Duodenal mucosa (tissue), 2 donors: ENCODE measurements around the gene MYOC.
"Not testable (repeated sequence)": the region's sequence is repeated elsewhere in the genome, so short reads cannot be mapped to it uniquely, and the experiment has no call there.

Experiments
- H3K27ac ChIP-seq: one replicate; pipeline ENCODE4 v1.7.0; 2013; ENCODE audit warnings: low read depth, low read length
- H3K27me3 ChIP-seq, 2 donors: one replicate each; pipeline ENCODE4 v1.7.0; 2013; ENCODE audit warnings: low read length in 2 of 2, control low read depth in 1 of 2; ENCODE audit not compliant: insufficient read depth in 2 of 2, control insufficient read depth in 1 of 2
- H3K36me3 ChIP-seq, 2 donors: one replicate each; pipeline ENCODE4 v1.7.0; 2013; ENCODE audit warnings: low read length in 2 of 2, control low read depth in 1 of 2; ENCODE audit not compliant: insufficient read depth in 2 of 2, control insufficient read depth in 1 of 2
- H3K4me1 ChIP-seq, 2 donors: one replicate each; pipeline ENCODE4 v1.7.0; 2013; ENCODE audit warnings: low read length in 2 of 2, control low read depth in 1 of 2; ENCODE audit not compliant: insufficient read depth in 2 of 2, control insufficient read depth in 1 of 2
- H3K4me3 ChIP-seq, 2 donors: one replicate each; pipeline ENCODE4 v1.7.0; 2013; ENCODE audit warnings: low read length in 2 of 2, low read depth in 1 of 2
- H3K9ac ChIP-seq, 2 donors: one replicate each; pipeline ENCODE4 v1.7.0; 2013; ENCODE audit warnings: low read length in 2 of 2, low read depth in 1 of 2
- H3K9me3 ChIP-seq, 2 donors: one replicate each; pipeline ENCODE4 v1.7.0; 2013; ENCODE audit warnings: low read length in 2 of 2, control low read depth in 1 of 2; ENCODE audit not compliant: control insufficient read depth in 1 of 2

The MYOC gene

GRCh38 chr1:171635661-171636060, 16.8 kb downstream of the MYOC start:
- Histone ChIP-seq H3K4me3 (no peak overlapping the region), H3K36me3 (no peaks in the 10 kb centered on the region), H3K4me1 (no peaks in the 10 kb centered on the region), H3K9me3 (no peaks in the 10 kb centered on the region), H3K9ac (no peak overlapping the region), H3K27me3 (no peaks in the 10 kb centered on the region), H3K27ac (no peak overlapping the region)

GRCh38 chr1:171628225-171628624, 24.3 kb downstream of the MYOC start:
- Histone ChIP-seq H3K27ac (no peak overlapping the region), H3K36me3 (no peaks in the 10 kb centered on the region), H3K9ac (no peak overlapping the region), H3K4me1 (no peaks in the 10 kb centered on the region), H3K27me3 (no peaks in the 10 kb centered on the region), H3K4me3 (no peak overlapping the region), H3K9me3 (no peaks in the 10 kb centered on the region)

- H3K36me3 ChIP-seq = no peaks in the 10 kb centered on the region
- no peaks in the 10 kb centered on the region for H3K4me1 ChIP-seq
- no peak overlapping the region for H3K4me3 ChIP-seq
- H3K27ac ChIP-seq = no peak overlapping the region
- H3K9ac ChIP-seq = no peak overlapping the region
- no peaks in the 10 kb centered on the region for H3K27me3 ChIP-seq
- H3K9me3 ChIP-seq = no peaks in the 10 kb centered on the region
These were observed 25.5 kb downstream of the MYOC start for GRCh38 chr1:171627020-171627419.

GRCh38 chr1:171625225-171625624, 27.3 kb downstream of the MYOC start:
- H3K9me3 ChIP-seq = no peaks in the 10 kb centered on the region
- no peak overlapping the region for H3K4me3 ChIP-seq
- H3K4me1 ChIP-seq = no peaks in the 10 kb centered on the region
- no peak overlapping the region for H3K9ac ChIP-seq
- no peaks in the 10 kb centered on the region for H3K27me3 ChIP-seq
- H3K36me3 ChIP-seq = no peaks in the 10 kb centered on the region
- H3K27ac ChIP-seq = no peak overlapping the region

GRCh38 chr1:171623651-171624331, 28.7 kb downstream of the MYOC start:
- Histone ChIP-seq H3K27me3 (no peaks in the 10 kb centered on the region), H3K9me3 (no peaks in the 10 kb centered on the region), H3K4me3 (no peak overlapping the region), H3K4me1 (no peaks in the 10 kb centered on the region), H3K27ac (no peak overlapping the region), H3K9ac (no peak overlapping the region), H3K36me3 (no peaks in the 10 kb centered on the region)

- no peak within 1 kb of the TSS for H3K9ac ChIP-seq
- no peaks in the 10 kb centered on the region for H3K4me1 ChIP-seq
- H3K9me3 ChIP-seq = no peaks in the 10 kb centered on the region
- H3K36me3 ChIP-seq = no peaks in the 10 kb centered on the region
- H3K27me3 ChIP-seq = no peaks in the 10 kb centered on the region
- no peak within 1 kb of the TSS for H3K27ac ChIP-seq
- H3K4me3 ChIP-seq = no peak within 1 kb of the TSS
These were observed 30.4 kb downstream of the MYOC start, which contains the start of gene MYOCOS for GRCh38 chr1:171622152-171622462. Gene MYOCOS (plus strand): TSS chr1:171622243. CDS start chr1:171623884, 1,641 bp downstream.

GRCh38 chr1:171616586-171616985, 35.9 kb downstream of the MYOC start:
- H3K36me3 ChIP-seq = no peaks in the 10 kb centered on the region
- no peaks in the 10 kb centered on the region for H3K27me3 ChIP-seq
- H3K4me1 ChIP-seq = no peaks in the 10 kb centered on the region
- no peak overlapping the region for H3K27ac ChIP-seq
- H3K9ac ChIP-seq = no peak overlapping the region
- no peaks in the 10 kb centered on the region for H3K9me3 ChIP-seq
- no peak overlapping the region for H3K4me3 ChIP-seq

- H3K4me1 ChIP-seq, H3K27ac ChIP-seq, H3K36me3 ChIP-seq, H3K9ac ChIP-seq, H3K4me3 ChIP-seq, H3K9me3 ChIP-seq, H3K27me3 ChIP-seq: not testable (repeated sequence)
These were observed 37.2 kb downstream of the MYOC start for GRCh38 chr1:171615122-171615906.

GRCh38 chr1:171613282-171613681, 39.2 kb downstream of the MYOC start:
- H3K27me3 ChIP-seq = no peaks in the 10 kb centered on the region
- H3K9ac ChIP-seq = no peak overlapping the region
- no peaks in the 10 kb centered on the region for H3K36me3 ChIP-seq
- no peaks in the 10 kb centered on the region for H3K9me3 ChIP-seq
- H3K27ac ChIP-seq = no peak overlapping the region
- H3K4me3 ChIP-seq = no peak overlapping the region
- no peaks in the 10 kb centered on the region for H3K4me1 ChIP-seq

- H3K36me3 ChIP-seq = no peaks in the 10 kb centered on the region
- H3K27ac ChIP-seq = no peak overlapping the region
- no peaks in the 10 kb centered on the region for H3K4me1 ChIP-seq
- H3K9me3 ChIP-seq = no peaks in the 10 kb centered on the region
- H3K9ac ChIP-seq = no peak overlapping the region
- no peak overlapping the region for H3K4me3 ChIP-seq
- no peaks in the 10 kb centered on the region for H3K27me3 ChIP-seq
These were observed 41.2 kb downstream of the MYOC start for GRCh38 chr1:171611306-171611705.
